ENCODE results near the gene ALDH3A1. TPM values are rescaled to one million over a fixed set of nuclear protein-coding genes. Genes with fewer than 3 reads are reported as not detected.
A peak's percentile ranks its signal among the peaks of the same experiment; 100 is the strongest.

Gene ALDH3A1
- total and polyA plus RNA-seq, 2 of the 4 experiments (the other 2 are of a cell fraction) = not detected

GRCh38 chr17:19770985-19771735 lies 23.1 kb upstream of the ALDH3A1 start:
- Histone ChIP-seq H3K79me1 (ENCODE audit: low read depth in 1 of 2, low read length in 2 of 2) (no peaks in the 10 kb centered on the region), H2BK15ac (ENCODE audit: low read depth, low read length) (no peak overlapping the region), H4K5ac (ENCODE audit: low read depth, low read length) (no peak overlapping the region), H3K36me3 (ENCODE audit: control insufficient read depth, insufficient read depth, low read length) (peaks cover 5% of the 10 kb centered on the region; the same call in 1 of the 2 replicates), H3K4ac (ENCODE audit: low read depth, low read length) (no peak overlapping the region), H2AK9ac (replicated peaks; ENCODE audit: low read depth, low read length, poor library complexity) (peak overlapping the region; percentile 57), H3K9me3 (ENCODE audit: control insufficient read depth, insufficient read depth, low read length) (no peaks in the 10 kb centered on the region), H4K8ac (ENCODE audit: low read depth in 2 of 2, low read length in 2 of 2) (no peak overlapping the region), H3K27ac (ENCODE audit: insufficient read depth, low read length) (no peak overlapping the region), H3K18ac (ENCODE audit: low read depth, low read length) (no peak overlapping the region), H3K4me3 (ENCODE audit: insufficient read depth, low read depth, low read length) (no peak overlapping the region), H3K4me2 (ENCODE audit: low read depth, low read length) (no peak overlapping the region), H2BK20ac (ENCODE audit: low read depth, low read length) (no peak overlapping the region), H2BK120ac (ENCODE audit: low read depth, low read length) (no peak overlapping the region), H4K91ac (ENCODE audit: insufficient read depth, low read depth, low read length) (no peak overlapping the region), H3K4me1 (ENCODE audit: control insufficient read depth, insufficient read depth, low read length) (peaks cover 3% of the 10 kb centered on the region), H3K27me3 (ENCODE audit: control insufficient read depth, insufficient read depth, low read length) (no peaks in the 10 kb centered on the region), H2AK5ac (ENCODE audit: low read depth, low read length) (no peak overlapping the region), H2AFZ (replicated peaks; ENCODE audit: low read length, poor library complexity) (no peak overlapping the region), H3K14ac (replicated peaks; ENCODE audit: low read depth, low read length) (no peak overlapping the region), H3K9ac (ENCODE audit: low read depth, low read length) (no peak overlapping the region), H4K20me1 (ENCODE audit: insufficient read depth, low read length) (no peaks in the 10 kb centered on the region), H3K23ac (ENCODE audit: low read depth, low read length) (no peak overlapping the region), H3K56ac (ENCODE audit: extremely low read depth, insufficient read depth, low read length) (no peak overlapping the region), H2BK5ac (ENCODE audit: low read depth, low read length, poor library complexity, severe bottlenecking) (no peak overlapping the region), H3K9me1 (ENCODE audit: insufficient read depth, low read length) (no peaks in the 10 kb centered on the region)
- intact Hi-C loops (cut with micrococcal nuclease) (no loop called here), dilution Hi-C loops (cut with HindIII; ENCODE audit: low sequenced_read_pairs, unreplicated experiment) (no loop called here), in situ Hi-C loops (cut with MboI; ENCODE audit: low sequenced_read_pairs) (no loop called here)
- BruUV-seq (replicated peaks) = no TSS peak
- POLR2A ChIA-PET (ENCODE audit: unreplicated experiment) = no interaction called here
- ATAC-seq (ENCODE audit: low read depth) (no peak), DNase-seq (no peak)
- WGBS, 2 experiments (ENCODE audit: extremely low coverage in 2 of 2, insufficient read length in 1 of 2) = no CpG with 5 or more reads among the region's 6 CpGs
- TF ChIP-seq USF2 (IDR thresholded peaks at IDR 0.05; ENCODE audit: low read depth, low read length) (no peak), MAFK (IDR thresholded peaks at IDR 0.05; ENCODE audit: low read depth, low read length) (no peak), MAZ (IDR thresholded peaks at IDR 0.05; ENCODE audit: borderline replicate concordance, low read depth, low read length) (no peak), MXI1 (IDR thresholded peaks at IDR 0.05; ENCODE audit: borderline replicate concordance, low read depth, low read length) (no peak), CTCF (conservative IDR thresholded peaks at IDR 0.05; ENCODE audit: low read depth, low read length) (no peak), BHLHE40 (IDR thresholded peaks at IDR 0.05; ENCODE audit: low read depth, low read length) (no peak), POLR2A (IDR thresholded peaks at IDR 0.05; ENCODE audit: low read depth, low read length) (no peak), FOS (IDR thresholded peaks at IDR 0.05; ENCODE audit: low read depth, low read length) (no peak), CEBPB (IDR thresholded peaks at IDR 0.05; ENCODE audit: low read depth, low read length) (no peak), NFE2L2 (IDR thresholded peaks at IDR 0.05; ENCODE audit: low read depth, low read length) (no peak)
- CTCF ChIA-PET = interaction anchor here (2.1 kb wide), 1 partner anchor 408 kb away, joined by 5 read pairs; the partner anchor contains the start of gene B9D1
